Measurements from ENCODE around the gene MALRD1. TPM values are rescaled to one million over a fixed set of nuclear protein-coding genes. Genes with fewer than 3 reads are reported as not detected.

The MALRD1 gene
- total RNA-seq, 6 experiments from 2014 or later = 0.29 to 0.49 (median 0.34) TPM; not detected in 2

DNA sequence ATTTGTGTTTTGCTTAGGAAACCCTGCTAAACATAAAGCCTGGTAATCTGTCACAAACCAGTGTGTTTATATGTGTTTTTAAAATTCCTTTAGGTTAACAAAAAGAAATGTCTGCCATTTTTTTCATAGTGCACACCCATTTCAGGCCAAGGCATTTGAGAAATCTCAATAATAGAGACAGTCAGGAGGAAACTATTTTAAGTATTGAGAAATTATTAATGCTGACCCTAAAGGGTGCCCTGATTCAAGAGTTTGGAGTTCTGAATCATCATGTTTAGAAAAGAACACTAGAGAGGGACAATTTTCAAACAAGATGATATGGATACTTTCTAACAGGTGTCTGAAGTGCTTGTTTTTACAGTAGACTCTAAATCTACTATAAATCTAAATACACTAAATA is 28.7 kb downstream of the MALRD1 start:
- no peaks in the 10 kb centered on the region for H3K4me1 ChIP-seq
- H3K9me3 ChIP-seq = no peaks in the 10 kb centered on the region
- H3K36me3 ChIP-seq = no peaks in the 10 kb centered on the region
- intact Hi-C loops (cut with DNase I) = no loop called here
- H3K27ac ChIP-seq = no peak overlapping the region
- no peak for TF ChIP-seq POLR2A (IDR thresholded peaks at IDR 0.05)
- TF ChIP-seq, protein P1, sequence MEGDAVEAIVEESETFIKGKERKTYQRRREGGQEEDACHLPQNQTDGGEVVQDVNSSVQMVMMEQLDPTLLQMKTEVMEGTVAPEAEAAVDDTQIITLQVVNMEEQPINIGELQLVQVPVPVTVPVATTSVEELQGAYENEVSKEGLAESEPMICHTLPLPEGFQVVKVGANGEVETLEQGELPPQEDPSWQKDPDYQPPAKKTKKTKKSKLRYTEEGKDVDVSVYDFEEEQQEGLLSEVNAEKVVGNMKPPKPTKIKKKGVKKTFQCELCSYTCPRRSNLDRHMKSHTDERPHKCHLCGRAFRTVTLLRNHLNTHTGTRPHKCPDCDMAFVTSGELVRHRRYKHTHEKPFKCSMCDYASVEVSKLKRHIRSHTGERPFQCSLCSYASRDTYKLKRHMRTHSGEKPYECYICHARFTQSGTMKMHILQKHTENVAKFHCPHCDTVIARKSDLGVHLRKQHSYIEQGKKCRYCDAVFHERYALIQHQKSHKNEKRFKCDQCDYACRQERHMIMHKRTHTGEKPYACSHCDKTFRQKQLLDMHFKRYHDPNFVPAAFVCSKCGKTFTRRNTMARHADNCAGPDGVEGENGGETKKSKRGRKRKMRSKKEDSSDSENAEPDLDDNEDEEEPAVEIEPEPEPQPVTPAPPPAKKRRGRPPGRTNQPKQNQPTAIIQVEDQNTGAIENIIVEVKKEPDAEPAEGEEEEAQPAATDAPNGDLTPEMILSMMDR (IDR thresholded peaks at IDR 0.05) = no peak
- no peak for ATAC-seq
- H3K27me3 ChIP-seq = no peaks in the 10 kb centered on the region
- DNase-seq = no peak
- H3K4me3 ChIP-seq = no peak overlapping the region

DNA sequence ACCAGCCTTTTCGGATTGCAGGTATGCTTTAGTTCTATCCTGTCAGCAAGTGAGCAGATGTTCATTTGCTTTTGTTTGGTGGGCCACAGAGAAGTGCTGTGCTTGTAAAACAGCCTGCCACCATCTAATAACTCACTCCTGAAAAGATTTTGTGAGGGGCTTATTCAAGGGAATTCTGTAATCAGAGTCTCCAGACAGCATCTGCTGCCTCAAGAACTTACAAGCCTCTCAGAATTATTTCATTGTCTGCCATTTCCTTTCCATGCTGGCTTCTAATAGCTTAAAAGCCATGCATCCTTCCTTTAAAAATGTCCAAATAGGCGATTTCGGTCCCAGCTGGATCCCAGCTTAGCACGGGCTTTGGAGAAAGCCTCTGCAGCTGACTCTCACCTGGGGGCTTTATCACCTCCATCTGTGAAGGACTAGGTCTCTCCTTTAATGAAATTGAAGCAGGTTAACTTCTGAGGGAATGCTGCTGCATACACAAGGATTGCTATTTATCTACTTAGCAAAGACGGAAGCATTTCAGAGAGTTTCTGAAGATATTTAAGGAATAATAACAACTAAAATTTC is 48.0 kb downstream of the MALRD1 start:
- 38% methylated on average over 5 of the region's 5 CpGs for WGBS (ENCODE audit: insufficient coverage, low coverage, low lambda C conversion rate, missing lambda C conversion rate)
- intact Hi-C loops (cut with DNase I) = no loop called here
- ATAC-seq (no peak), DNase-seq (no peak)
- TF ChIP-seq, protein P1 (IDR thresholded peaks at IDR 0.05) = no peak
- no peak for TF ChIP-seq POLR2A (IDR thresholded peaks at IDR 0.05)
- Histone ChIP-seq H3K27ac (no peak overlapping the region), H3K9me3 (no peaks in the 10 kb centered on the region), H3K4me3 (no peak overlapping the region), H3K4me1 (no peaks in the 10 kb centered on the region), H3K36me3 (no peaks in the 10 kb centered on the region), H3K27me3 (no peaks in the 10 kb centered on the region)

DNA sequence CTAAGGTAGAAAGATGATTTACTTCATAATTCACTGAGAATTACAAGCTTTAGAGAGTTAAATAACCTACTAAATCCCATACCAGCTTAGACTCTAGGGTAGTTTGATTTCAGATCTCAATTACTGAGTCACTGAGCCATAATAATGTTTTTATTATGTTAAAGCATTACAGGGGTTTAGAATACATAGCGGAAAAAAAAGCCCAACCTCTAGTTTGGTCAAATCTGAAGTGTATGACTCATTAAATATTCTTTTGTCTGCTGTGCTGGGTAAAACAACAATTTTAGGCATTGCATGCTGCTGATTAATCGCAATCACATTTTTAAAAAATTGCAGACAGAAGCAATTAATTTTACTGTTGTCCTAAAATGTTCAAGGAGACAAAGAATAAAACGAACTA is 48.5 kb downstream of the MALRD1 start:
- H3K9me3 ChIP-seq = no peaks in the 10 kb centered on the region
- intact Hi-C loops (cut with DNase I) = no loop called here
- ATAC-seq = no peak
- no peaks in the 10 kb centered on the region for H3K27me3 ChIP-seq
- TF ChIP-seq POLR2A (IDR thresholded peaks at IDR 0.05) = no peak
- TF ChIP-seq, protein P1 (IDR thresholded peaks at IDR 0.05) = no peak
- H3K27ac ChIP-seq = no peak overlapping the region
- H3K4me1 ChIP-seq = no peaks in the 10 kb centered on the region
- 47% methylated on average over 3 of the region's 3 CpGs for WGBS (ENCODE audit: insufficient coverage, low coverage, low lambda C conversion rate, missing lambda C conversion rate)
- no peaks in the 10 kb centered on the region for H3K36me3 ChIP-seq
- H3K4me3 ChIP-seq = no peak overlapping the region
- DNase-seq = no peak

DNA sequence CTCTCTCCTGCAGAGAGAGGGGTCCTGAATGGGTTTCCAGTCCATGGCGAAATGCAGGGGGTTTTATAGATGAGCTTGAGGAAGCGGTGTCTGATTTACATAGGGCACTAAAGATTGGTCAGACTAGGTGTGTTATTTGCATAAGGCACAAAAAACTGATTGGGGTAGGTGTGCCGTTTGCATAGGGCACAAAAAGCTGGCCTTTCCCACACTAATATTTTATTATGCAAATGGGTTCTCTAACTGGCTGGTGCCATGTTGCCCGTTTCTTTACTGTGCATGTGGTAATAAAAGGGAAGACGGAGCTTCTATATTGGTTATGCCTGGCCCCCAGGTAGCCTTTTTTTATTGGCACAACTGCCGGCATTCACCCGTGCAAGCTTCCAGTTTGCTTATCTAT is 50.2 kb downstream of the MALRD1 start:
- ATAC-seq = no peak
- intact Hi-C loops (cut with DNase I) = no loop called here
- no peaks in the 10 kb centered on the region for H3K36me3 ChIP-seq
- H3K27me3 ChIP-seq = no peaks in the 10 kb centered on the region
- no peaks in the 10 kb centered on the region for H3K4me1 ChIP-seq
- no peak for DNase-seq
- WGBS (ENCODE audit: insufficient coverage, low coverage, low lambda C conversion rate, missing lambda C conversion rate) = 69% methylated on average over 7 of the region's 7 CpGs
- no peaks in the 10 kb centered on the region for H3K9me3 ChIP-seq
- no peak for TF ChIP-seq POLR2A (IDR thresholded peaks at IDR 0.05)
- TF ChIP-seq, protein P1 (IDR thresholded peaks at IDR 0.05) = no peak
- no peak overlapping the region for H3K4me3 ChIP-seq
- H3K27ac ChIP-seq = no peak overlapping the region

DNA sequence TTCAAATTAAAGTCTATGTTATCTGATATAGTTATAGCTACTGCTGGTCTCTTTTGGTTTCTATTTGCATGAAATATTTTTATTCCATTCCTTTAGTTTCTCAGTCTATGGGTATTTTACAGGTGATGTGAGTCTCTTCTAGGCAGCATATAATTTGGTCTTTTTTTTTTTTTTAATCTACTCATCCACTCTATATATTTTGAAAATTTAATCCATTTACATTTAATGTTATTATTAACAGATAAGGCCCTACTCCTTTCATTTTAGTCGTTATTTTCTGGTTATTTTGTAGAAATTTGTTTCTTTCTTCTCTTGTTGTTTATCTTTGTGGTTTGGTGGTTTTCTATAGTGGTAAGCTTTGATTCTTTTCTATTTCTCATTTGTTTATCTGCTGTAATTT is 58.8 kb downstream of the MALRD1 start:
- no peak overlapping the region for H3K4me3 ChIP-seq
- intact Hi-C loops (cut with DNase I) = no loop called here
- no peaks in the 10 kb centered on the region for H3K4me1 ChIP-seq
- ATAC-seq = no peak
- TF ChIP-seq, protein P1 (IDR thresholded peaks at IDR 0.05) = no peak
- TF ChIP-seq POLR2A (IDR thresholded peaks at IDR 0.05) = no peak
- no peak for DNase-seq
- H3K27me3 ChIP-seq = no peaks in the 10 kb centered on the region
- WGBS (ENCODE audit: insufficient coverage, low coverage, low lambda C conversion rate, missing lambda C conversion rate) = 24% methylated on average over 1 of the region's 1 CpG
- H3K9me3 ChIP-seq = no peaks in the 10 kb centered on the region
- H3K27ac ChIP-seq = no peak overlapping the region
- no peaks in the 10 kb centered on the region for H3K36me3 ChIP-seq

Data from right lobe of liver (tissue), 6 donors.